Mesenchymal stem cell (in vitro differentiated cells and primary cell): Measurements from ENCODE around the gene ALDH3A1.

Experiments used
- DNase-seq: peaks from one replicate; pipeline ENCODE4 v3.0.0-alpha.2; 2013
- H2AFZ ChIP-seq: one replicate; pipeline ENCODE4 v1.6.1; 2013; ENCODE audit warnings: low read depth, mild to moderate bottlenecking, control low read depth, inconsistent platforms, low read length, moderate library complexity
- H2AK5ac ChIP-seq: 2 replicates; pipeline ENCODE4 v1.6.1; 2013; ENCODE audit warnings: low read length, moderate library complexity, mild to moderate bottlenecking, inconsistent platforms; ENCODE audit not compliant: severe bottlenecking
- H2BK120ac ChIP-seq: one replicate; pipeline ENCODE4 v1.6.1; 2013; ENCODE audit warnings: low read depth, mild to moderate bottlenecking, inconsistent platforms, low read length, moderate library complexity
- H2BK12ac ChIP-seq, 2 experiments: one replicate each; pipeline ENCODE4 v1.6.1; 2013; ENCODE audit warnings: inconsistent platforms in 2 of 2, low read length in 2 of 2, mild to moderate bottlenecking in 2 of 2, moderate library complexity in 2 of 2, control low read depth in 1 of 2
- H2BK15ac ChIP-seq: one replicate; pipeline ENCODE4 v1.6.1; 2013; ENCODE audit warnings: mild to moderate bottlenecking, low read depth, inconsistent platforms; ENCODE audit not compliant: poor library complexity, severe bottlenecking
- H2BK5ac ChIP-seq: 2 replicates; pipeline ENCODE4 v1.6.1; 2013; ENCODE audit warnings: low read depth, mild to moderate bottlenecking, low read length, control low read depth, inconsistent platforms; ENCODE audit not compliant: poor library complexity, severe bottlenecking
- H3K14ac ChIP-seq, 2 experiments: one replicate each; pipeline ENCODE4 v1.6.1; 2013; ENCODE audit warnings: inconsistent platforms in 2 of 2, low read length in 2 of 2, control low read depth in 1 of 2, mild to moderate bottlenecking in 1 of 2, moderate library complexity in 1 of 2
- H3K18ac ChIP-seq, 2 experiments: one replicate each; pipeline ENCODE4 v1.6.1; 2013; ENCODE audit warnings: inconsistent platforms in 2 of 2, low read length in 2 of 2, control low read depth in 1 of 2, low read depth in 1 of 2, mild to moderate bottlenecking in 1 of 2
- H3K23ac ChIP-seq, 2 experiments: one replicate each; pipeline ENCODE4 v1.6.1; 2013; ENCODE audit warnings: inconsistent platforms in 2 of 2, low read length in 2 of 2, mild to moderate bottlenecking in 2 of 2, moderate library complexity in 2 of 2, control low read depth in 1 of 2
- H3K27ac ChIP-seq: 2 replicates; pipeline ENCODE4 v1.5.1; 2013; ENCODE audit warnings: mild to moderate bottlenecking, moderate library complexity, low read length, control low read depth, inconsistent platforms; ENCODE audit not compliant: poor library complexity, severe bottlenecking
- H3K27me3 ChIP-seq, 2 experiments: 2 replicates each; pipeline versions ENCODE4 v1.6.1 to v1.7.0; 2013; ENCODE audit warnings: low read length in 2 of 2, mild to moderate bottlenecking in 2 of 2, moderate library complexity in 2 of 2, control low read depth in 1 of 2, inconsistent platforms in 1 of 2; ENCODE audit not compliant: control insufficient read depth in 1 of 2, insufficient read depth in 1 of 2
- H3K36me3 ChIP-seq, 2 experiments: 2 replicates each; pipeline versions ENCODE4 v1.6.1 to v1.7.0; 2013; ENCODE audit warnings: low read length in 2 of 2, control low read depth in 1 of 2, inconsistent platforms in 1 of 2, low read depth in 1 of 2, mild to moderate bottlenecking in 1 of 2; ENCODE audit not compliant: insufficient read depth in 2 of 2, control insufficient read depth in 1 of 2
- H3K4ac ChIP-seq, 2 experiments: one replicate each; pipeline ENCODE4 v1.6.1; 2013; ENCODE audit warnings: inconsistent platforms in 2 of 2, low read length in 2 of 2, mild to moderate bottlenecking in 2 of 2, moderate library complexity in 2 of 2, control low read depth in 1 of 2, low read depth in 1 of 2
- H3K4me1 ChIP-seq: 2 replicates; pipeline ENCODE4 v1.6.1; 2013; ENCODE audit warnings: low read depth, low read length, control low read depth; ENCODE audit not compliant: control insufficient read depth, insufficient read depth
- H3K4me2 ChIP-seq: 2 replicates; pipeline ENCODE4 v1.6.1; 2013; ENCODE audit warnings: low read length, mild to moderate bottlenecking, inconsistent platforms; ENCODE audit not compliant: poor library complexity, severe bottlenecking
- H3K4me3 ChIP-seq, 2 experiments: 2 replicates each; pipeline versions ENCODE4 v1.5.1 to v1.7.0; 2013; ENCODE audit warnings: low read length in 2 of 2, mild to moderate bottlenecking in 2 of 2, control low read depth in 1 of 2, low read depth in 1 of 2; ENCODE audit not compliant: insufficient read depth in 1 of 2
- H3K79me1 ChIP-seq: replicated peaks from 2 replicates; pipeline ENCODE4 v1.6.1; 2013; ENCODE audit warnings: mild to moderate bottlenecking, control low read depth, low read length, inconsistent platforms; ENCODE audit not compliant: poor library complexity, severe bottlenecking
- H3K9ac ChIP-seq: 2 replicates; pipeline ENCODE4 v1.7.0; 2013; ENCODE audit warnings: mild to moderate bottlenecking, low read length, moderate library complexity
- H3K9me3 ChIP-seq: 2 replicates; pipeline ENCODE4 v1.7.0; 2013; ENCODE audit warnings: mild to moderate bottlenecking, low read length; ENCODE audit not compliant: control insufficient read depth
- H4K8ac ChIP-seq: one replicate; pipeline ENCODE4 v1.6.1; 2013; ENCODE audit warnings: inconsistent platforms, mild to moderate bottlenecking, low read length, moderate library complexity
- H4K91ac ChIP-seq: one replicate; pipeline ENCODE4 v1.6.1; 2013; ENCODE audit warnings: mild to moderate bottlenecking, low read length, inconsistent platforms
- WGBS: methylation state at CpG from one replicate; pipeline ENCODE4 v1.1.7; 2013; ENCODE audit warnings: mixed read lengths; 5-methylcytosine and 5-hydroxymethylcytosine counted together

The ALDH3A1 gene

DNA sequence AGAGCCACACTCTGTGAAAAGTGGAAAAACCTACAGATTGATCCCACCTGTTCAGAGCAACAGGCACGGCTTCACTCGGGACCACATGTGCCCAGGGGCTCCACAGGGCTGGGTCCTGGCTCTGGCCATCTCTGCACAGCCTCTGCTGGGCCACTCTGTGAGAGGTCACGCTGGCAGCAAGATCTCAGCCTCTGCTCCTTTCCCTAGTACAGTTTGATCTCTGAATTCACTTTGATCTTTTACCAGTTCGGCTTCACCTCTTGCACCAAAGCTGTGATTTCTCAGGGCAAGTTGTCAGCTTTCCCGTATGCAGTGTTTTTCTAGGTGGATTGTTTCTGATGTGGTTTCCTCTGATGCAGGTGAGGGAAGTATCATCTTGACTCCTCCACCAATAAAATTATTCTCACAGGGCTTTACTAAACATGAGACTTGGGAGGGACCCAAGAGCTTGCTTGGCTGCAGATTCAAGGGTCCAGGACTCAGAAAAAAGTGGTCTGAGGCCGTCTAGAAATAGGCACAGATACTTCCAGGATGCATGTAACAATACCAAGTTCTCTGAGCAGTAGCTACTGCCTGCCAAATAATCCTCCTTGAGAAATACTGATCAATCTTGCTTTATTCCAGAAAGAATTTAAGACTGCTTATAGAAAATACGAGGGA is 24.0 kb upstream of the ALDH3A1 start:
- 80% methylated on average over 7 of the region's 7 CpGs for WGBS
- no peaks in the 10 kb centered on the region for H3K9me3 ChIP-seq
- H3K27ac ChIP-seq: no peak overlapping the region
- H3K9ac ChIP-seq: no peak overlapping the region
- no peak overlapping the region for H3K4me2 ChIP-seq
- no peak overlapping the region for H3K14ac ChIP-seq
- H3K23ac ChIP-seq: no peak overlapping the region
- H3K79me1 ChIP-seq: no peaks in the 10 kb centered on the region
- no peaks in the 10 kb centered on the region for H3K27me3 ChIP-seq
- H4K91ac ChIP-seq: no peak overlapping the region
- no peak overlapping the region for H2BK15ac ChIP-seq
- no peak overlapping the region for H3K18ac ChIP-seq
- no peak overlapping the region for H4K8ac ChIP-seq
- no peak overlapping the region for H2BK120ac ChIP-seq
- no peak overlapping the region for H2AK5ac ChIP-seq
- H2AFZ ChIP-seq: no peak overlapping the region
- peaks cover 14 to 39% of the 10 kb centered on the region in 2 experiments for H3K36me3 ChIP-seq
- no peak overlapping the region for H3K4me3 ChIP-seq
- DNase-seq: no peak
- no peak overlapping the region for H2BK12ac ChIP-seq
- H3K4me1 ChIP-seq: peaks cover 8% of the 10 kb centered on the region
- no peak overlapping the region for H2BK5ac ChIP-seq
- no peak overlapping the region for H3K4ac ChIP-seq

DNA sequence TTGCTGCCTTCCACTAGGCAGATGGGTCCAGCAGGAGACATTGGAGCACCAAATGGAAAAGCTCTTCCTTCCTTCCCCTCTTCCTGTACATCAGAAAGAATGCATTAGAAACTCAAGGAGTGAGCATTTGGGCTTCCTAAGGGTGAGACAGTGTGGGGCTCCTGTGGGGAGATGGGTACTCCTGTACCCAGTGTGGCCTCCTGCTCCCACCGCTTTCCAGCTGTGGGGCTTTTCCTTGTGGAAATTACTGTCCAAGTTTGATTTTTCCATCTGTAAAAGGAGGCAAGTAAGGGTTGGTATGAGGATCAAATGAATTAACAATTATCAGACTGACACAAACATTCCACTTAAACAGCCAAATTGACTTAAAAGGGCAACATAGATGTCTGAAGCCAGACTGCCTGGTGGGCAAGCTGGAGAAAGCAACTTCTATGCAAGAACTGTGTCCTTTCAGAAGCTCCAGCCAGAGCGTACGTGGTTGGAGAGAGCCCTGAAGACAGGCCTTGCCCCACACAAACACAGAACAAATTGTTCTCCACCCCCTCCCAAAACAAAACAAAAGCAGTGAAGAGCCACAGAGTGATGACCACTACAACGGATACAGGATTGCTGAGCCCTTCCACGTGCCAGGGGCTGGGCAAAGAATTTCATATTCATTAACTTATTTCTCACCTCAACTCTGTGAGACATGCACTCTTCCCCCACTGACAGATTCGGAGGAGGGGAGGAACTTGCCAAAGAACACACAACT is 23.1 kb upstream of the ALDH3A1 start:
- Histone ChIP-seq H3K23ac (no peak overlapping the region), H3K79me1 (no peaks in the 10 kb centered on the region), H3K4me3 (no peak overlapping the region), H2BK12ac (no peak overlapping the region), H3K27ac (no peak overlapping the region), H2AK5ac (no peak overlapping the region), H3K4me1 (peaks cover 11% of the 10 kb centered on the region), H2BK15ac (no peak overlapping the region), H2BK120ac (no peak overlapping the region), H3K36me3 (peaks cover 12 to 29% of the 10 kb centered on the region in 2 experiments), H3K9ac (no peak overlapping the region), H4K8ac (no peak overlapping the region), H3K4me2 (no peak overlapping the region), H2BK5ac (no peak overlapping the region), H3K27me3 (no peaks in the 10 kb centered on the region), H3K18ac (no peak overlapping the region), H3K4ac (no peak overlapping the region), H2AFZ (no peak overlapping the region), H3K9me3 (no peaks in the 10 kb centered on the region), H4K91ac (no peak overlapping the region), H3K14ac (no peak overlapping the region)
- WGBS: 87% methylated on average over 6 of the region's 6 CpGs
- DNase-seq: no peak

DNA sequence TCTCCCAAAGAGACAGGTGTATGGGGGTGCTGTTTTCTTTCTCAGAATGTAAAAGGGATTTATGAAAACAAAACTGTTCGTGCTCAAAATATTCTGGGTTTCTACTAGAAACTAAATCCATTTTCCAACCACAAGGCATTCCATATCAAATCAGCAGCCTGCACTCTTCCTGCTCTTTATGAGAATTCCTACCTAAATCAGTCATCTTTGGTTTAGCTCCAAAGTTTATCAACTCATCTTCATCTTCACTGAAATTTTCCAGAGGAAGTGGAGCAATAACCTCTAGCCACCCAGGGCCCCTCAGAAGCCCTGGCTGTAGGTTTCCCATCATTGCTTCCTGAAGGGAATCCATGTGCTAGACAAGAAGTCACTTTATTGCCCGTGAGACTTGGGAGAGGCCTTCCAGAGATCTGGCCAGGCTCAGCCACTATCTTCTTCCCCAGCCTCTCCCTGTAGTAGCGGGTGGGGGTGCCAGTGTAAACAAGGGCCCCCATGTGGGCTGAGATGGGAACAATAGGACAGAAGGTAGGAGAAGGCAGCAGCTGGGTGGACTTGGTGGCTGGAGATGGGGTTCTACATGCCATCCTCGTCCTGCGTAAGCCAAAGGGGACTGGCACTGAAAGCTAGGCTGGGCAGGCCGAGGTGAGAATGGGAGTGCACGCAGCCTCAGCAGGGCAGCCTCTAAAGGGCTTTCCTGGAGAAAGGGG is 22.0 kb upstream of the ALDH3A1 start:
- no peaks in the 10 kb centered on the region for H3K79me1 ChIP-seq
- H3K4me1 ChIP-seq: peaks cover 11% of the 10 kb centered on the region
- no peaks in the 10 kb centered on the region for H3K27me3 ChIP-seq
- 83% methylated on average over 7 of the region's 7 CpGs for WGBS
- H2BK5ac ChIP-seq: no peak overlapping the region
- no peaks in the 10 kb centered on the region for H3K9me3 ChIP-seq
- H3K4me3 ChIP-seq: no peak overlapping the region
- H4K8ac ChIP-seq: peak overlapping the region; percentile 15
- H2AFZ ChIP-seq: no peak overlapping the region
- no peak overlapping the region for H3K23ac ChIP-seq
- H3K4ac ChIP-seq: no peak overlapping the region
- no peak overlapping the region for H3K4me2 ChIP-seq
- H2AK5ac ChIP-seq: no peak overlapping the region
- H2BK12ac ChIP-seq: no peak overlapping the region
- H3K14ac ChIP-seq: no peak overlapping the region
- peak; percentile 56 for DNase-seq
- peak overlapping the region; percentile 58 for H3K9ac ChIP-seq
- H3K27ac ChIP-seq: no peak overlapping the region
- H3K36me3 ChIP-seq: peaks cover 12 to 19% of the 10 kb centered on the region in 2 experiments
- H4K91ac ChIP-seq: no peak overlapping the region
- H2BK120ac ChIP-seq: no peak overlapping the region
- peak overlapping the region; percentile 6 for H2BK15ac ChIP-seq
- H3K18ac ChIP-seq: no peak overlapping the region
